Measurements from ENCODE around the gene PPP2R5D. TPM values are rescaled to one million over a fixed set of nuclear protein-coding genes. Genes with fewer than 3 reads are reported as not detected.

PPP2R5D gene
- total and polyA plus RNA-seq, 9 of the 15 experiments (the other 6 are each of a cell fraction or from before 2014, with no cell fraction given): 1.3 to 96.1 (median 38.4) TPM

DNA sequence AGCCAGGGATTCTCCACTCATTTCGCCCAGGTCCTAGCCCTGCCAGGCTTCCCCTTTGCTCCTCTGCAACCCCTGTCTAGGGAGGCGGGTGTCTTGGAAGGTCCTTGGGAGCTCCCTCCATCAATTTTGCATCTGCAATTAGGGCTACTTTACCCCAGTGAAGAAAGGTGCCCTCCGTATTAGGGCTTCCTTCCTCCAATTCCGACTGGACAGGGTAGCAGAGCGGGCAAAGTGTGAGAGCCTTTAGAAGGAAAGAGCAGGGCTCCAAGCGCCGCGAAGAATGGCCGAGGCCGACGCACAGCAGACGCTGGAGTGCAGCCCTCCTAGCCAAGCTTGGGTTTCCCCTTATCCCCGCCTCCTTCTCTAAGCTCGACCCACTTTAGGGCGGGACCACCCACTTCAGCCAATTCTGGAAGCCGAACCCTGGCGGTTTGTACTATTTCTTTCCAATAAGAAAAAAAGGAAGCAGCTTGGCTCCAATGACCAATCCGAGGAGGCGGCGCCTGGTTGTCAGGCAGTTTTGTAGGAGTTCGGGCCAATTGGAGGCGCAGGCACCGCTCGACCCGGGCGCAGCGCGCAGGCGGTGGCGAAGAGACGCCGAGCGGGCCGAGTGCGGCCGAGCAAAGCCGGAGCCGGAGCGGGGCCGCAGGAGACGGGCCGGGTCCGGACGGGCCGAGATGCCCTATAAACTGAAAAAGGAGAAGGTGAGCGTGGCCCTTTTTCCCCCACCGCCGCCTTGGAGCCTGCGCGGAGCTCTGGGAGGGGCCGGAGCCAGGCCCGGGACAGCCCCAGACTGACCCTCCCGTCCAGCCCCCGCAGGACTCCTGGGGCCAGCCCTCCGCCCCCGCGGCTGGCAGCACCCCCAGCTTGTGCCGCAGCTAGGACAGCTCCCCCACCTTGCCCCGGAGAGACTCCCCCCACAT is at the start of gene PPP2R5D (continued):
- TF ChIP-seq, protein P1, sequence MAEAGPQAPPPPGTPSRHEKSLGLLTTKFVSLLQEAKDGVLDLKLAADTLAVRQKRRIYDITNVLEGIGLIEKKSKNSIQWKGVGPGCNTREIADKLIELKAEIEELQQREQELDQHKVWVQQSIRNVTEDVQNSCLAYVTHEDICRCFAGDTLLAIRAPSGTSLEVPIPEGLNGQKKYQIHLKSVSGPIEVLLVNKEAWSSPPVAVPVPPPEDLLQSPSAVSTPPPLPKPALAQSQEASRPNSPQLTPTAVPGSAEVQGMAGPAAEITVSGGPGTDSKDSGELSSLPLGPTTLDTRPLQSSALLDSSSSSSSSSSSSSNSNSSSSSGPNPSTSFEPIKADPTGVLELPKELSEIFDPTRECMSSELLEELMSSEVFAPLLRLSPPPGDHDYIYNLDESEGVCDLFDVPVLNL (CRISPR knock-in tag; IDR thresholded peaks at IDR 0.05; ENCODE audit: low read depth): peak; percentile 67; the same call in 1 of the 2 replicates
- peak; percentile 52 for TF ChIP-seq MTA3 (IDR thresholded peaks at IDR 0.05; ENCODE audit: borderline replicate concordance)
- TF ChIP-seq SREBF1 (IDR thresholded peaks at IDR 0.05; ENCODE audit: borderline replicate concordance, low read depth, low read length): no peak
- TF ChIP-seq MCM7 (IDR thresholded peaks at IDR 0.05): no peak
- peak; percentile 50 for TF ChIP-seq TAF1 (IDR thresholded peaks at IDR 0.05; ENCODE audit: control insufficient read depth, extremely low read depth, insufficient read depth, low read length, severe bottlenecking)
- TF ChIP-seq, protein P2, sequence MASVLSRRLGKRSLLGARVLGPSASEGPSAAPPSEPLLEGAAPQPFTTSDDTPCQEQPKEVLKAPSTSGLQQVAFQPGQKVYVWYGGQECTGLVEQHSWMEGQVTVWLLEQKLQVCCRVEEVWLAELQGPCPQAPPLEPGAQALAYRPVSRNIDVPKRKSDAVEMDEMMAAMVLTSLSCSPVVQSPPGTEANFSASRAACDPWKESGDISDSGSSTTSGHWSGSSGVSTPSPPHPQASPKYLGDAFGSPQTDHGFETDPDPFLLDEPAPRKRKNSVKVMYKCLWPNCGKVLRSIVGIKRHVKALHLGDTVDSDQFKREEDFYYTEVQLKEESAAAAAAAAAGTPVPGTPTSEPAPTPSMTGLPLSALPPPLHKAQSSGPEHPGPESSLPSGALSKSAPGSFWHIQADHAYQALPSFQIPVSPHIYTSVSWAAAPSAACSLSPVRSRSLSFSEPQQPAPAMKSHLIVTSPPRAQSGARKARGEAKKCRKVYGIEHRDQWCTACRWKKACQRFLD (CRISPR knock-in tag; IDR thresholded peaks at IDR 0.05): 0 out of 2 replicates have a peak, but pooled peaks have one; percentile 32
- TF ChIP-seq PCBP1 (IDR thresholded peaks at IDR 0.05; ENCODE audit: low read depth, low read length, poor library complexity, severe bottlenecking): peak; percentile 54
- peak; percentile 16; the same call in 1 of the 2 replicates for TF ChIP-seq ZBED1 (IDR thresholded peaks at IDR 0.05)
- TF ChIP-seq BCL6 (CRISPR knock-in tag; IDR thresholded peaks at IDR 0.05): no peak
- TF ChIP-seq ETV1 (tag; conservative IDR thresholded peaks at IDR 0.05; ENCODE audit: low read depth): no peak
- TF ChIP-seq, protein P3, sequence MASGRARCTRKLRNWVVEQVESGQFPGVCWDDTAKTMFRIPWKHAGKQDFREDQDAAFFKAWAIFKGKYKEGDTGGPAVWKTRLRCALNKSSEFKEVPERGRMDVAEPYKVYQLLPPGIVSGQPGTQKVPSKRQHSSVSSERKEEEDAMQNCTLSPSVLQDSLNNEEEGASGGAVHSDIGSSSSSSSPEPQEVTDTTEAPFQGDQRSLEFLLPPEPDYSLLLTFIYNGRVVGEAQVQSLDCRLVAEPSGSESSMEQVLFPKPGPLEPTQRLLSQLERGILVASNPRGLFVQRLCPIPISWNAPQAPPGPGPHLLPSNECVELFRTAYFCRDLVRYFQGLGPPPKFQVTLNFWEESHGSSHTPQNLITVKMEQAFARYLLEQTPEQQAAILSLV (tag; IDR thresholded peaks at IDR 0.05): no peak
- no peak for TF ChIP-seq ZNF224 (CRISPR knock-in tag; IDR thresholded peaks at IDR 0.05)
- TF ChIP-seq ZNF253 (CRISPR knock-in tag; conservative IDR thresholded peaks at IDR 0.05): 0 out of 2 replicates have a peak, but pooled peaks have one; percentile 19
- TF ChIP-seq, protein P4, sequence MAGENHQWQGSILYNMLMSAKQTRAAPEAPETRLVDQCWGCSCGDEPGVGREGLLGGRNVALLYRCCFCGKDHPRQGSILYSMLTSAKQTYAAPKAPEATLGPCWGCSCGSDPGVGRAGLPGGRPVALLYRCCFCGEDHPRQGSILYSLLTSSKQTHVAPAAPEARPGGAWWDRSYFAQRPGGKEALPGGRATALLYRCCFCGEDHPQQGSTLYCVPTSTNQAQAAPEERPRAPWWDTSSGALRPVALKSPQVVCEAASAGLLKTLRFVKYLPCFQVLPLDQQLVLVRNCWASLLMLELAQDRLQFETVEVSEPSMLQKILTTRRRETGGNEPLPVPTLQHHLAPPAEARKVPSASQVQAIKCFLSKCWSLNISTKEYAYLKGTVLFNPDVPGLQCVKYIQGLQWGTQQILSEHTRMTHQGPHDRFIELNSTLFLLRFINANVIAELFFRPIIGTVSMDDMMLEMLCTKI (IDR thresholded peaks at IDR 0.05; ENCODE audit: partially characterized antibody): no peak
- no peak for TF ChIP-seq ATF1 (CRISPR knock-in tag; IDR thresholded peaks at IDR 0.05)
- TF ChIP-seq ATF1 (tag; IDR thresholded peaks at IDR 0.05): peak; percentile 79
- peak; percentile 90 for TF ChIP-seq POLR2A (conservative IDR thresholded peaks at IDR 0.05)
- TF ChIP-seq, protein P5, sequence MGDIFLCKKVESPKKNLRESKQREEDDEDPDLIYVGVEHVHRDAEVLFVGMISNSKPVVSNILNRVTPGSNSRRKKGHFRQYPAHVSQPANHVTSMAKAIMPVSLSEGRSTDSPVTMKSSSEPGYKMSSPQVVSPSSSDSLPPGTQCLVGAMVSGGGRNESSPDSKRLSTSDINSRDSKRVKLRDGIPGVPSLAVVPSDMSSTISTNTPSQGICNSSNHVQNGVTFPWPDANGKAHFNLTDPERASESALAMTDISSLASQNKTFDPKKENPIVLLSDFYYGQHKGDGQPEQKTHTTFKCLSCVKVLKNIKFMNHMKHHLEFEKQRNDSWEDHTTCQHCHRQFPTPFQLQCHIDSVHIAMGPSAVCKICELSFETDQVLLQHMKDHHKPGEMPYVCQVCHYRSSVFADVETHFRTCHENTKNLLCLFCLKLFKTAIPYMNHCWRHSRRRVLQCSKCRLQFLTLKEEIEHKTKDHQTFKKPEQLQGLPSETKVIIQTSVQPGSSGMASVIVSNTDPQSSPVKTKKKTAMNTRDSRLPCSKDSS (IDR thresholded peaks at IDR 0.05; ENCODE audit: low read depth, partially characterized antibody): no peak
- no peak for TF ChIP-seq ZNF239 (CRISPR knock-in tag; IDR thresholded peaks at IDR 0.05)
- TF ChIP-seq, protein P6, sequence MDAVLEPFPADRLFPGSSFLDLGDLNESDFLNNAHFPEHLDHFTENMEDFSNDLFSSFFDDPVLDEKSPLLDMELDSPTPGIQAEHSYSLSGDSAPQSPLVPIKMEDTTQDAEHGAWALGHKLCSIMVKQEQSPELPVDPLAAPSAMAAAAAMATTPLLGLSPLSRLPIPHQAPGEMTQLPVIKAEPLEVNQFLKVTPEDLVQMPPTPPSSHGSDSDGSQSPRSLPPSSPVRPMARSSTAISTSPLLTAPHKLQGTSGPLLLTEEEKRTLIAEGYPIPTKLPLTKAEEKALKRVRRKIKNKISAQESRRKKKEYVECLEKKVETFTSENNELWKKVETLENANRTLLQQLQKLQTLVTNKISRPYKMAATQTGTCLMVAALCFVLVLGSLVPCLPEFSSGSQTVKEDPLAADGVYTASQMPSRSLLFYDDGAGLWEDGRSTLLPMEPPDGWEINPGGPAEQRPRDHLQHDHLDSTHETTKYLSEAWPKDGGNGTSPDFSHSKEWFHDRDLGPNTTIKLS (IDR thresholded peaks at IDR 0.05; ENCODE audit: borderline replicate concordance, low read depth): no peak

Data from K562 (cell line).